OCI-LY1 (cell line): Measurements from ENCODE around the gene MCCC1.

ENCODE experiments used
- H2AFZ ChIP-seq: fragments of 200-600 bp; sonication (generic), shearing (Covaris generic); 2 replicates; pipeline ENCODE4 v1.6.0; 2014; ENCODE audit warnings: antibody characterized with exemption, mild to moderate bottlenecking, low read length
- H3F3A ChIP-seq: fragments of 200-600 bp; sonication (generic), shearing (Covaris generic); 2 replicates; pipeline ENCODE4 v1.6.0; 2014; ENCODE audit warnings: mild to moderate bottlenecking, antibody characterized with exemption, low read length, moderate library complexity; ENCODE audit not compliant: insufficient read depth
- H3K27ac ChIP-seq: fragments of 200-600 bp; sonication (generic); 2 replicates; pipeline ENCODE4 v1.5.1; 2014; ENCODE audit warnings: low read length, mixed run types, mild to moderate bottlenecking, low read depth; ENCODE audit not compliant: poor library complexity, severe bottlenecking
- H3K27me3 ChIP-seq: fragments of 200-600 bp; sonication (generic); 2 replicates; pipeline ENCODE4 v1.6.0; 2014; ENCODE audit warnings: antibody characterized with exemption, mild to moderate bottlenecking, low read length, moderate library complexity; ENCODE audit not compliant: insufficient read depth
- H3K36me3 ChIP-seq: fragments of 200-600 bp; sonication (generic); 2 replicates; pipeline ENCODE4 v1.6.1; 2014; ENCODE audit warnings: mild to moderate bottlenecking, antibody characterized with exemption, low read length, moderate library complexity, mixed read lengths; ENCODE audit not compliant: insufficient read depth
- H3K4me1 ChIP-seq: fragments of 200-600 bp; sonication (generic); 2 replicates; pipeline ENCODE4 v1.5.1; 2014; ENCODE audit warnings: mild to moderate bottlenecking, low read length, moderate library complexity; ENCODE audit not compliant: insufficient read depth, severe bottlenecking
- H3K4me2 ChIP-seq: fragments of 200-600 bp; sonication (generic), shearing (Covaris generic); 2 replicates; pipeline ENCODE4 v1.6.1; 2014; ENCODE audit warnings: low read length
- H3K4me3 ChIP-seq: fragments of 200-600 bp; sonication (generic); 2 replicates; pipeline ENCODE4 v1.5.1; 2014; ENCODE audit warnings: low read length, low read depth, mild to moderate bottlenecking, mixed read lengths; ENCODE audit not compliant: poor library complexity, severe bottlenecking
- H3K79me2 ChIP-seq: fragments of 200-600 bp; shearing (Covaris generic); 2 replicates; pipeline ENCODE4 v1.6.1; 2016; ENCODE audit warnings: mixed run types, low read length, mixed read lengths; ENCODE audit not compliant: insufficient read depth
- H3K9ac ChIP-seq: fragments of 200-600 bp; sonication (generic), shearing (Covaris generic); 2 replicates; pipeline ENCODE4 v1.6.1; 2014; ENCODE audit warnings: mild to moderate bottlenecking, low read length, mixed read lengths
- H3K9me2 ChIP-seq: fragments of 200-600 bp; sonication (generic), shearing (Covaris generic); 2 replicates; pipeline ENCODE4 v1.6.1; 2014; ENCODE audit warnings: low read depth, mild to moderate bottlenecking, low read length, mixed read lengths
- H3K9me3 ChIP-seq: fragments of 200-600 bp; shearing (Covaris generic); 2 replicates; pipeline ENCODE4 v1.6.1; 2014; ENCODE audit warnings: low read length, mixed read lengths
- H4K20me1 ChIP-seq: fragments of 200-600 bp; sonication (generic), shearing (Covaris generic); 2 replicates; pipeline ENCODE4 v1.6.0; 2016; ENCODE audit warnings: mild to moderate bottlenecking, low read length; ENCODE audit not compliant: insufficient read depth
- EZH2 ChIP-seq: fragments of 200-600 bp; sonication (generic), shearing (Covaris generic); IDR thresholded peaks from 2 replicates; pipeline ENCODE4 v1.8.0; 2017; ENCODE audit warnings: borderline replicate concordance, mixed run types, mild to moderate bottlenecking, antibody characterized with exemption, low read length, moderate library complexity, mixed read lengths
- TF ChIP-seq, protein P1 (sequence below): fragments of 200-600 bp; sonication (generic), shearing (Covaris generic); IDR thresholded peaks from 2 replicates; pipeline ENCODE4 v1.5.1; 2017; ENCODE audit warnings: mild to moderate bottlenecking, antibody characterized with exemption, low read length, moderate library complexity, mixed read lengths

Gene MCCC1

DNA sequence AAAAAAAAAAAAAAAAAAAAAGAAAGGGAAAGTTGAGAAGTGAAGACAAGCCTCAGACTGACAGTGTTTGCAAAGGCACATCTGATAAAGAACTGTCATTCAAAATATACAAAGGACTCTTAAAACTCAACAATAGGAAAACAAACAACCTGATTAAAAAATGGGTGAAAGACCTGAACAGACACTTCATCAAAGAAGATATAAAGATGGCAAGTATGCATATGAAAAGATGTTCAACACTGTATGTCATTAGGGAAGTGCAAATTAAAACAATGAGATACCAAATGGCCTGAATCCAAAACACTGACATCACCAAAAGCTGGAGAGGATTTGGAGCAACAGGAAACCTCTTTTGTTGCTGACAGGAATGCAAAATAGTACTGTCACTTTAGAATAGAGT, 48.6 kb downstream of the MCCC1 start:
- no peak overlapping the region for H3K27ac ChIP-seq
- H3K4me2 ChIP-seq = no peak overlapping the region
- H3K79me2 ChIP-seq = no peaks in the 10 kb centered on the region
- no peaks in the 10 kb centered on the region for H3K9me2 ChIP-seq
- H3K4me3 ChIP-seq = no peak overlapping the region
- peaks cover 4% of the 10 kb centered on the region; the same call in 1 of the 2 replicates for H3F3A ChIP-seq
- no peaks in the 10 kb centered on the region for H4K20me1 ChIP-seq
- 0 out of 2 replicates have a peak, but pooled peaks cover 6% of the 10 kb centered on the region for H3K9me3 ChIP-seq
- no peak overlapping the region for H3K9ac ChIP-seq
- H3K36me3 ChIP-seq = peaks cover 70% of the 10 kb centered on the region
- H3K27me3 ChIP-seq = no peaks in the 10 kb centered on the region
- no peak overlapping the region for H2AFZ ChIP-seq
- peaks cover 22% of the 10 kb centered on the region for H3K4me1 ChIP-seq
- no peak for TF ChIP-seq EZH2
- TF ChIP-seq, protein P1, sequence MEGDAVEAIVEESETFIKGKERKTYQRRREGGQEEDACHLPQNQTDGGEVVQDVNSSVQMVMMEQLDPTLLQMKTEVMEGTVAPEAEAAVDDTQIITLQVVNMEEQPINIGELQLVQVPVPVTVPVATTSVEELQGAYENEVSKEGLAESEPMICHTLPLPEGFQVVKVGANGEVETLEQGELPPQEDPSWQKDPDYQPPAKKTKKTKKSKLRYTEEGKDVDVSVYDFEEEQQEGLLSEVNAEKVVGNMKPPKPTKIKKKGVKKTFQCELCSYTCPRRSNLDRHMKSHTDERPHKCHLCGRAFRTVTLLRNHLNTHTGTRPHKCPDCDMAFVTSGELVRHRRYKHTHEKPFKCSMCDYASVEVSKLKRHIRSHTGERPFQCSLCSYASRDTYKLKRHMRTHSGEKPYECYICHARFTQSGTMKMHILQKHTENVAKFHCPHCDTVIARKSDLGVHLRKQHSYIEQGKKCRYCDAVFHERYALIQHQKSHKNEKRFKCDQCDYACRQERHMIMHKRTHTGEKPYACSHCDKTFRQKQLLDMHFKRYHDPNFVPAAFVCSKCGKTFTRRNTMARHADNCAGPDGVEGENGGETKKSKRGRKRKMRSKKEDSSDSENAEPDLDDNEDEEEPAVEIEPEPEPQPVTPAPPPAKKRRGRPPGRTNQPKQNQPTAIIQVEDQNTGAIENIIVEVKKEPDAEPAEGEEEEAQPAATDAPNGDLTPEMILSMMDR = no peak

- Histone ChIP-seq H3K9me3 (0 out of 2 replicates have a peak, but pooled peaks cover 6% of the 10 kb centered on the region), H3K36me3 (peaks cover 74% of the 10 kb centered on the region), H3K4me1 (peaks cover 43% of the 10 kb centered on the region), H3F3A (peaks cover 6% of the 10 kb centered on the region; the same call in 1 of the 2 replicates), H3K27ac (peak overlapping the region; percentile 76), H3K9ac (peak overlapping the region; percentile 3; the same call in 1 of the 2 replicates), H4K20me1 (no peaks in the 10 kb centered on the region), H2AFZ (no peak overlapping the region), H3K4me3 (no peak overlapping the region), H3K4me2 (peak overlapping the region; percentile 22; the same call in 1 of the 2 replicates), H3K9me2 (no peaks in the 10 kb centered on the region), H3K79me2 (no peaks in the 10 kb centered on the region), H3K27me3 (no peaks in the 10 kb centered on the region)
- TF ChIP-seq EZH2 = no peak
- TF ChIP-seq, protein P1 = no peak
These were observed 52.4 kb downstream of the MCCC1 start for GRCh38 chr3:183046883-183047282.

DNA sequence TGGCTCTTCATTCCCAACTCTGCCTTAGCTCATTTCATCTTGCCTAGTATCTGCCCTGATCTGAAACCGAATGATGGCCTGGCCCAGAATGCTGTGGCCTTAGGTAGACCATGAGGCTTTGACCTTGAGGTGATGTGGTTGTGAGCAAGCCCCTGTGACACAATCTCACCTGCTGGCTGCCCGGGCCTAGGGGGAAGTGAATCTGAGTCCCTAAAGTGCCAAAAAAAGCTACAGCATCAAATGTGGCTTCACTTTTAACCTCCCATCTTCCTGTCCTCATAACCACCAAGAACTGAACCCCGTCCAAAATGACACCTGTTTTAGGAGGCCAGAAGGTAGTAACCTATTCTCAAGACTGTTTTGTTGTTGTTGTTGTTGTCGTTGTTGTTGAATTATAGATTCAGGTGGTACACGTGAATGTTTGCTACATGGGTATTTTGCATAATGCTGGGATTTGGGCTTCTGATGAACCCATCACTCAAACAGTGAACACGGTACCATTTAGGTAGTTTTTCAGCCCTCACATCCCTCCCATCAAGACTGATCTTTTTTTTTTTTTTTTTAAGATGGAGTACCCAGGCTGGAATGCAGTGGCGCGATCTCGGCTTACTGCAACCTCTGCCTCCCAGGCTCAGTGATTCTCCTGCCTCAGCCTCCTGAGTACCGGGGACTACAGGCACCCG, 54.6 kb downstream of the MCCC1 start:
- Histone ChIP-seq H3F3A (peaks cover 6% of the 10 kb centered on the region; the same call in 1 of the 2 replicates), H3K4me1 (peaks cover 43% of the 10 kb centered on the region), H4K20me1 (no peaks in the 10 kb centered on the region), H3K36me3 (peaks cover 67% of the 10 kb centered on the region), H3K27me3 (no peaks in the 10 kb centered on the region), H3K4me3 (no peak overlapping the region), H3K9me3 (no peaks in the 10 kb centered on the region), H3K27ac (peak overlapping the region; percentile 76), H3K9me2 (no peaks in the 10 kb centered on the region), H2AFZ (no peak overlapping the region), H3K4me2 (peak overlapping the region; percentile 29), H3K79me2 (no peaks in the 10 kb centered on the region), H3K9ac (0 out of 2 replicates have a peak overlapping the region, but pooled peaks have one; percentile 5)
- no peak for TF ChIP-seq EZH2
- TF ChIP-seq, protein P1 = no peak
